GM19328 (cell line): ENCODE data around the gene NUP58.
"Not testable (repeated sequence)": the region's sequence is repeated elsewhere in the genome, so short reads cannot be mapped to it uniquely, and the experiment has no call there.

Source experiments
- ATAC-seq: cut with Tn5 transposase; IDR thresholded peaks from one replicate; pipeline ENCODE4 v1.9.1; 2021; ENCODE audit warnings: mild to moderate bottlenecking, moderate library complexity; ENCODE audit not compliant: unreplicated experiment

NUP58 gene

DNA sequence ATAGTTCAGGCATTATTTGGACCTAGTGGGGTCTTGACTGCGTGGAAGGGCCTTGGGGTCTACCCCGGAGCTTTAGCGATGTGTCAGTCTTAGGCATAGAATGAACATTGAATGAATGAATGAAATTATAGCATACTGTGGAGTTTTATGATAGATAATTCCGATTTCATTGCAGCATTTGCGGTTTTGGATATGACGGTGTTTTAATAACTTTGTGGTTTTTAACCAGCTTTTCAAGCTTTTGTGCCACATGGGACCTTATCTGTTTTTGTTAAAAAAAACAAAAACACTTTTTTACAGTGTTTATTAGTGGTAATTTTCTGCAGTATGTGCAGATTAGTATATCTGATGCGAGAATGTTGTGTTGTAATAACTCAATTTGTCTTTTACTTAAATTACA lies 696 bp downstream of the NUP58 start:
- ATAC-seq = no peak

DNA sequence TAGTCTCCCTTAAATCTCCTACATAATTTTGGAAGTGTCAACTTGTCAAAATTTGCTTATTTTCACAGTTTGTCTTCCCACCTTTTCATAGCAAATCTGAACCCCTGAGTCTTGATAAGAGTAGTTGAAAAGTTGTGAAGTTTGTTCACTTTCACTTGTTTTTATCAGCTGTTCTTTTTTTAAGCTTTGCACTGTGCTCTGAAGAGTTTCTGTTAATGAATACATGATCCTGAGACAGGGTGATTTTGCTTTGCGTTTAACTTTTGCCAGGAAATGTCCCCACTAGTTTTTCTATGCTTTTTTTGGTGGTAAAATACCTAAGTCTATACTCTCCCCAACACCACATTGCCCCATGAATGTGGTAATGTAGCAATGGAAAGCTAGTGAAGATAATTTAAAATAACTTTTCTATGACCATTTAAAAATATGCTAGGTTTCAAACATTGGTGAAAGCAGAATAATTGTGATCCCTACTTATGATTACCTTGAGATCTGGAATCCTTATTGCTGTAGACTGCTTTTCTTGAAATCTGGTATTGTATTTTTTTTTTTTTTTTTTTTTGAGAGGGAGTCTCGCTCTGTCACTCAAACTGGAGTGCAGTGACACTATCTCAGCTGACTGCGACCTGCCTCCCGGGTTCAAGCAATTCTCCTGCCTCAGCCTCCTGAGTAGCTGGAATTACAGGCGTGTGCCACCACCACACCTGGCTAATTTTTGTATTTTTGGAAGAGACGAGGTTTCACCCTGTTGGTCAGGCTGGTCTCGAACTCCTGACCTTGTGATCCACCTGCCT lies 5.4 kb downstream of the NUP58 start:
- no peak for ATAC-seq

- no peak for ATAC-seq
Measured at GRCh38 chr13:25310891-25311290, 9.5 kb downstream of the NUP58 start.

DNA sequence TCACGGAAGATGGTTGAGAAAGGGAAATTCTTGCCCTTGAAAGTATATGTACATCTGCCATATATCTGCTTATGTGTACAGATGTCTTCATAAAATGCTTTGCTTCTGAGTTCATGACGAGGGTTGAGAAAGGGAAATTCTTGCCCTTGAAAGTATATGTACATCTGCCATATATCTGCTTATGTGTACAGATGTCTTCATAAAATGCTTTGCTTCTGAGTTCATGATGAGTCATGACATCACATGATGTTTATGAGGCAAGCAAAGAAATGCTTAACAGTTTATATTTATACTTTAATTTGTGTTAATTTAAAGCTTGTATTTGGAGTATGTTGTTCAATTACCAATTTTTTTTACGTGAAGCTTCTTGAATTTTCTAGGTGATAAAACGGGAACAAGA lies 17.5 kb downstream of the NUP58 start:
- ATAC-seq = not testable (repeated sequence)

DNA sequence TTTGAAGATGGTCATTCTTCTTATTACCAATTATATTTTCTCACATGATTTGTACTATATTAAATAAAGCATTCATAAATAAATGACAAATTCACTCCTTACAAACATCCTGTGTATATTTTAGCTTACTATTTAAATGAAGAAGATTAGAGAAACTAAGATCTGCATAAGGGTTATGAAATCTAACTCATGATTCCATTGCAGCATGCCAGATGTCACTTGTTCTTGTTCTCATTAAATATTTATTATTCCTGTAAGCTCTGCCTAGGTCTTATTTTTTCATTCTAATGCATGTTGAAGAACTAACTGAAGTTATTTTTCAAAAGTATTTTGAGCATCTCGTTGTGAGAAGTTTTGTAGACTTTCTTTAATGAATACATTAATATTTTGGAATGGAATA lies 18.3 kb downstream of the NUP58 start:
- ATAC-seq = no peak

DNA sequence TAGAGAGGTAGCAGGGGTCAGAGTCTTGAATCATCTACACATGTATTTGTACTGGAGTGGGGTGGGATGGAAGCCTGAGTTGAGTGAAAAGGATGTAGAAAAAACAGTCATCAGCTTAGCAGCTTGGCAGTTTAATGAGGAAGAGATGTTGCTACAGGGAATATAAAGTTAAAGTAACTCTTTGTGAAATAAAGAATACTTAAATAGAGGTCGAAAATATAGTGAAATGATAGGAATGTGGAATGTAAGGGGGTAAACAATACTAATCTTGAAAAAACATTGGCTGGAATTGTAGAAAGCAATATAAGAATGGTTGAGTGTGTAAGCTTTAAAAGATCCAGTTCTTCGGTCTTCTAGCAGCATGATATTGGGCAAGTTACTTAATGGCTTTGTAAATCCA lies 22.7 kb downstream of the NUP58 start:
- ATAC-seq = no peak

DNA sequence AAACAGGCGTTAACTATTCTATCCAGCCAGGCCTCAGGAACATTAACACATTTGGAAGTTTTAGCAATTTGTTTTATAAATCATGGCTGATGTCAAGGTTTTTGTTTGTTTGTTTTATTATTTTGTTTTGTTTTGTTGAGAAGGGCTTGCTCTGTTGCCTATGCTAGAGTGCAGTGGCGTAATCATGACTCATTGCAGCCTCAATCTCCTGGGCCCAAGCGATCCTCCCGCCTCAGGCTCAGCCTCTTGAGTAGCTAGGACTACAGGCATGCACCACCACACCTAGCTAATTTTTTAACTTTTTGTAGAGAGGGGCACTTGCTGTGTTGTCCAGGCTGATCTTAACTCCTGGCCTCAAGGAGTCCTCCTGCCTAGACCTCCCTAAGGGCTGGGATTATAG lies 28.3 kb downstream of the NUP58 start:
- no peak for ATAC-seq

DNA sequence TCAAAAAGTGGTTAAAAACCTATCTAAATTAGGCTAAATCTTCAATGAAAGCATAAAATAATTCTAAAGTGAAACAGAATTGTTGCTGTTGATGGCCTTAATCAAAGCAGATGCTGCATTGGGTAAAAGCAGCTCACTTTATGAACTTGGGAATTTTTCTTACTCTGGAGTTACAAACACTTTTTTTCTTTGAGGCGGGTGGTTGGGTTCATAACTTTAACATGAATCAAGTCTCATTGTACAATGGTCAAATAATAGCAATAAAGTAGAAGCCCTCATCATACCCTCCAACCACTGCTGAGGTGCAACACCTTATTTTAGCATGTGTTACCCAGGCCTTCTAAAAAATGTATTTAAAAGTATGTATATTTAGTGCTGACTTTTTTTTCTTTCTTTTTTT lies 29.1 kb downstream of the NUP58 start:
- no peak for ATAC-seq

DNA sequence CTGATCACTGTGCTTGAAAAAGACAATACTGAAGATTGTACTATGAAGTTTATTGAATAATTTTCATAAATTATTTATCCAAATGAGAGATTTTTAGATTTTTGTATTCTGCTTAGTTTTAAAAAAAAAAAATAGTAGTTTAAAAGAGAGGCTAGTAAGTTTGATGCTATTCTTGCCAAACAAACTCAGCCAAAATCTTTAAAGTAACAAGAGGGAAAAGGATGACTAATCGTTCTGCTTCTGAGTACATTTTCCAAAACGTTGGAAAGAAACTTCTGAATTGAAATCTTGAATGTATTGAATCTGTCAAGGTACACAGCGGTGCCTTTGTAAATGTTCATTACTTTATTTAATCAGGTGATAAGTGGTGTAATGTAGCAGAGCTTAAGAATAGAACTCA lies 34.4 kb downstream of the NUP58 start:
- ATAC-seq = no peak

- no peak for ATAC-seq
Measured at GRCh38 chr13:25345576-25345975, 44.2 kb downstream of the NUP58 start.

DNA sequence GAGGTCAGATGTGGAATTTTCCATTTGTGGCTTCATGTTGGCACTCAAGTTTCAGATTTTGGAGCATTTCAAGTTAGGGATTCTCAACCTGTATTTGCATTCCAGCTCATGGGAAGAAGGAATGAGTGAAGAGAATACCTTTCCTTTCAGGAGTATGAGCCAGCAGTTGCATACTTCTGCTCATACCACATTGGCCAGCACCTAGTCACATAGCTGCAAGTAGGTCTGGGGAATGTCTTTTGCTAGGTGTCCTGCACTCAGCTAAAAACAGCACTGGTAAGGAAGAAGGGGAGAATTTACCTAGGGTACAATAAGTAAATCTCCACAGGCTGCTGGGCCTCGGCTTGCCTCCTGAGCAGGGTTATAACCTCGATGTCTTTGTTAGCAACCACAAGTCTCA lies 45.7 kb downstream of the NUP58 start:
- ATAC-seq = no peak

DNA sequence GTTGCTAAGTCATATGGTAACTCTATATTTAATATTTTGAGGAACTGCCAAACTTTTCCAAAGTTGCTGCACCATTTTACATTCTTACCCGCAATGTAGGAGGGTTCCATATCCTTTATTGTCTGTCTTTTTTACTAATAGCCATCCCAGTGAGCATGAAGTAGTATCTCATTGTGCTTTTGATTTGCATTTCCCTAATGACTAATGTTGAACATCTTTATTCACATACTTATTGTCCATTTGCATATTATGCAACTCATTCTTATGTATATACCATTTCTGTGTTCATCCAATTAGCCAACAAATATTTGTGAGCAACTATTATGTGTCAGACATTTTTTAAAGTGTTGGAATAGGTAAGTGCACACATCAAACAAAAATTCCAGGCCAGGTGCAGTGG lies 50.0 kb downstream of the NUP58 start:
- no peak for ATAC-seq

DNA sequence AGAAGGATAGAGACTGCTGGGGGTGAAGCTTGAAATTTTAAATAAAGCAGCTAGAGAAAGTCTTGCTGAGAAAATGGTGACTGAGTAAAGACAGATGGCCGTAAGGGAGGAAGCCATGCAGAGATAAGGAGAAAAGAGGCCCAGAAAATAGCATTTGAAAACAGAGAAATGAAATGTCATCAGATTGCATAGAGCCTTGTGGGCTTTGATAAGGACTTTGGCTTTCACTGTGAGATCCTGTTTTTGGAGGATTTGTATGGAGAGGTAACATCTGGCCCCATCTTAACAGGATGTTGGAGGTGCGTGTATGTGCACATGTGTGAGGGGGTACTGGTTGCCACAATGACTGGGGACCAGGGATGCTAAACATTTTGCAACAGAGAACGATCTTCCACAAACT lies 50.8 kb downstream of the NUP58 start:
- no peak for ATAC-seq

GRCh38 chr13:25352806-25353205 lies 51.4 kb downstream of the NUP58 start:
- ATAC-seq = no peak

GRCh38 chr13:25353344-25353743 lies 51.9 kb downstream of the NUP58 start:
- no peak for ATAC-seq

- ATAC-seq = no peak
Measured at GRCh38 chr13:25354377-25354776, 53.0 kb downstream of the NUP58 start.

DNA sequence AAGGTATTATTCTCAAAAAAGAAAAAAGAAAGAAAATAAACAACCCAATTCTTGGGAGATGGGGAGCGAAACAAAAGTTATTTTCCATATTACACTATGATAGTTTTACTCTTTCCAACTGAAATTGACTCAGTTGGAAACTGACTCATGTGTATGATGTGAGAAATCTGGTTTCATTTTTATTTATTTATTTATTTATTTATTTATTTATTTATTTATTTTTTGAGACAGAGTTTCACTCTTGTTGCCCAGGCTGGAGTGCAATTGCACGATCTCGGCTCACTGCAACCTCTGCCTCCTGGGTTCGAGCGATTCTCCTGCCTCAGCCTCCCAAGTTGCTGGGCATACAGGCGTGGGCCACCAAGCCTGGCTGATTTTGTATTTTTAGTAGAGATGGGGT lies 59.0 kb downstream of the NUP58 start:
- ATAC-seq = not testable (repeated sequence)

DNA sequence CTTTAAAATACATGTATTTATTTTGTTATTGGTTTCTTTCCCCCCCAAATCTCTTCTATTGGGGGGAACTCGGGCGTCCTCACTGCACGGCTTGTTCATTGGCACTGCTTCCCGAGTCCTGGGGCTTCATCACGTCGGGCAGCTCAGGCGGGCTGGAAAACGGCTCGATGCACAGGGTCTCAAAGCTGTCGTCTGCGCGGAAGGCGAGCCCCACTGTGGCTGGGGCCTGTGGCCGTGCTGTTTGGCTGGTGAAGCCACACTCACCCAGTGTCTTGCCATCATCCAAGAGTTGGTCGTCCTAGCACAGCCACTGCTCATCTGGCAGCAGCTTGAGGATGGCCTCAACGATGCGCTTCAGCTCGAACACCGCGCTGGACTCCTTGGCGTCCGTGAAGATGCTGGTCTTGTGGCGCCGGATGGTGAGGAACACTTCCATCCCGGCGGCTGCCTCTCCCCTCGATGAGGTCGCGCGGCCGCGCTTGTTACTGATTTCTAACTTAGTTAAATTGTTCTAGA lies 64.4 kb downstream of the NUP58 start:
- no peak for ATAC-seq

DNA sequence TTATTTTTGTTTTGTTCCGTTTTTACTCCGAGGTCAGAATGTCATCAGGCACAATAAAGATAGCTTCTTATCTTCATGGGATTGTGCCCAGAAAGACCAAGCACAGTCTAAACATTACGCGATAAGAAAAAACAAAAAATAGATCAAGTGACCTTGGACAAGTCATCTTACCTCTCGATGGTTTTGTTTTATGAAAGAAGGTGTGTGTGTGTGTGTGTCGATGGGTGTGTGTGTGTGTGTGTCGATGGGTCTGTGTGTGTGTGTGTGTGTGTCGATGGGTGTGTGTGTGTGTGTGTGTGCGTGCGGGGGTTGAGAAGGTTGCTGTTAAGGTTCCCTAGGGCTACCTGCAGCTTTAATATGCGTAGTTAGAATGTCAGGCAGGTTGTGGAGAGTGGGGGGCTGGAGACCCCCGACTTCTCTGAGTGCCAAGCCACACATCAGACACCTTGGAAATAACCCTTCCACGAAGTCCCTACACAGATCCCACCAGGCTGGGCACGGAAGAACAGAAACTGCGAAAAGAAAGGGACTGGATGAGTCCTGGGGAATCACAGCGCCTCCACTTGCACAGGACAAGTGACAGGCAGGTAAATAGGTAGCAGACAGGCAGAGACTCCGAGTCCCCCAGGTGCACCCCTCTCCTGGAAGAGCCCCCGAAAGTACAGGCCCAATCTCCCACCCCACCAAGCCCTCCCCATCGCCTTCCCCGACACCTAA lies 69.9 kb downstream of the NUP58 start:
- ATAC-seq = no peak

GRCh38 chr13:25371875-25372283 lies 70.5 kb downstream of the NUP58 start, which contains the start of gene ATP8A2:
ATP8A2 (plus strand) TSS chr13:25371974; CDS start chr13:25372213, 239 bp downstream.
- no peak for ATAC-seq

- no peak for ATAC-seq
Measured at GRCh38 chr13:25372284-25373081, 71.1 kb downstream of the NUP58 start.
